Activated B cell treated with CpG ODN at 0.5 μM for 24 hours (primary cell): ENCODE measurements around the gene ADPRH. TPM values are rescaled to one million over a fixed set of nuclear protein-coding genes. Genes with fewer than 3 reads are reported as not detected.
"Not testable (repeated sequence)": the region's sequence is repeated elsewhere in the genome, so short reads cannot be mapped to it uniquely, and the experiment has no call there.

ENCODE experiments used
- ATAC-seq: fragments of 200-7000 bp; cut with Tn5 transposase; one replicate; pipeline ENCODE4 v1.10.0; 2021; ENCODE audit warnings: low read depth, mild to moderate bottlenecking, moderate library complexity
- CTCF ChIA-PET: fragments of 350-600 bp; sonication (Branson Sonifier 250); formaldehyde crosslinking; loops from one replicate; lab custom pipeline; 2021; ENCODE audit warnings: antibody characterized with exemption; lab: Charles Lee
- POLR2A ChIA-PET: fragments of 350-600 bp; sonication (Branson Sonifier 250); formaldehyde crosslinking; loops from one replicate; lab custom pipeline; 2021; ENCODE audit warnings: antibody characterized with exemption; lab: Charles Lee
- DNase-seq: peaks from one replicate; pipeline ENCODE4 v3.0.0; 2022
- H3K27ac Mint-ChIP-seq: one replicate; pipeline ENCODE4 v1.8.0; 2020; ENCODE audit warnings: mixed read lengths
- H3K27me3 Mint-ChIP-seq: one replicate; pipeline ENCODE4 v1.8.0; 2021; ENCODE audit warnings: mixed read lengths
- H3K36me3 Mint-ChIP-seq: one replicate; pipeline ENCODE4 v1.8.0; 2021; ENCODE audit warnings: low read depth, mixed read lengths
- H3K4me1 Mint-ChIP-seq: one replicate; pipeline ENCODE4 v1.8.0; 2021; ENCODE audit warnings: mixed read lengths
- H3K4me3 Mint-ChIP-seq: one replicate; pipeline ENCODE4 v1.8.0; 2020; ENCODE audit warnings: mild to moderate bottlenecking, mixed read lengths
- H3K9me3 Mint-ChIP-seq: one replicate; pipeline ENCODE4 v1.8.0; 2020; ENCODE audit warnings: mixed read lengths
- intact Hi-C: fragments of 100-400 bp; cut with micrococcal nuclease; formaldehyde crosslinking; loops from one replicate; pipeline ENCODE4 v1.15.1; 2024
- total RNA-seq: library from RNA; stranded (reverse); gene quantifications from 2 replicates; pipeline ENCODE4 v1.2.3, GENCODE V29; 2022
- TF ChIP-seq, protein P1 (sequence below): fragments of 200-600 bp; IDR thresholded peaks from one replicate; pipeline ENCODE4 v1.8.0; 2022; ENCODE audit warnings: antibody characterized with exemption, mild to moderate bottlenecking

ADPRH gene
- total RNA-seq, 1 donor from 2014 or later = 41.2 TPM

DNA sequence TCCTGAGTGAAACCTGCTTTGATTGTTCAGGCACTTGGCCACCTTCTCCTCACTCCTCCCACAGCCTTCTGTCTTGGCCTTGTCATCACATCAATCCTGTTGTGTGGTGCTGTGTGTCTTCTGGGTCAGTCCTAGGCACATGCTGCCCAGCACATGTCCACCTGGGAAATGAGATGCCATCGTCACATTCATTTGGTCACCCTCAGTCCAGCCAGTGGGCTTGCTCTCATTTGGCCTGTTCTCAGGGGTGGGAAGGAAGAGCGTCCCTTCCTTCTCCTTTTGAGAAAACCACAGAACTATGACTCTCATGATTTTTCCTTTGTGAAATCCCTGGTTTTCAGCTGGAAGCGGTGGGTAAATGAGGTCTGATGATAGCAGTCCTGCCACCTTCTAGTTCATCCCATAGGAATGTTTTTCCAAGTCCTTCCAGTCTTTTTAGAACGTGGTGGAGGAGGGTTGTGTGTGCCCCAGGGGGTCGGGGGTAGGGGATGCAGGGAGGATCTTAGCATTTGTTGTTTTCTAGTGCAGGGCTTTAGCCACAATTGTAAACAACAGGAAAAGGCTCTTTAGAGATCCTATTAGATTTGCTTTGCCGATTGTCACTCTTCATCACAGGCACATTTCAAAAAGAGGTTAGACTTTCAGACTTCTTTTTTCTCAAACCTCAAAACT is 9.9 kb downstream of the ADPRH start:
- TF ChIP-seq, protein P1, sequence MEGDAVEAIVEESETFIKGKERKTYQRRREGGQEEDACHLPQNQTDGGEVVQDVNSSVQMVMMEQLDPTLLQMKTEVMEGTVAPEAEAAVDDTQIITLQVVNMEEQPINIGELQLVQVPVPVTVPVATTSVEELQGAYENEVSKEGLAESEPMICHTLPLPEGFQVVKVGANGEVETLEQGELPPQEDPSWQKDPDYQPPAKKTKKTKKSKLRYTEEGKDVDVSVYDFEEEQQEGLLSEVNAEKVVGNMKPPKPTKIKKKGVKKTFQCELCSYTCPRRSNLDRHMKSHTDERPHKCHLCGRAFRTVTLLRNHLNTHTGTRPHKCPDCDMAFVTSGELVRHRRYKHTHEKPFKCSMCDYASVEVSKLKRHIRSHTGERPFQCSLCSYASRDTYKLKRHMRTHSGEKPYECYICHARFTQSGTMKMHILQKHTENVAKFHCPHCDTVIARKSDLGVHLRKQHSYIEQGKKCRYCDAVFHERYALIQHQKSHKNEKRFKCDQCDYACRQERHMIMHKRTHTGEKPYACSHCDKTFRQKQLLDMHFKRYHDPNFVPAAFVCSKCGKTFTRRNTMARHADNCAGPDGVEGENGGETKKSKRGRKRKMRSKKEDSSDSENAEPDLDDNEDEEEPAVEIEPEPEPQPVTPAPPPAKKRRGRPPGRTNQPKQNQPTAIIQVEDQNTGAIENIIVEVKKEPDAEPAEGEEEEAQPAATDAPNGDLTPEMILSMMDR = no peak
- Mint-ChIP-seq H3K9me3 (no peaks in the 10 kb centered on the region), H3K4me1 (peaks cover 34% of the 10 kb centered on the region), H3K36me3 (peaks cover 43% of the 10 kb centered on the region), H3K4me3 (no peak overlapping the region), H3K27ac (peak overlapping the region; percentile 14), H3K27me3 (no peaks in the 10 kb centered on the region)
- intact Hi-C loops = no loop called here
- CTCF ChIA-PET = no interaction called here
- DNase-seq = no peak
- POLR2A ChIA-PET = interaction anchor here (0.9 to 2.1 kb wide), 5 partner anchors 9 to 49 kb away, joined by 3 to 11 read pairs (median 3); partner anchors contain the start of gene ADPRH
- ATAC-seq = no peak

DNA sequence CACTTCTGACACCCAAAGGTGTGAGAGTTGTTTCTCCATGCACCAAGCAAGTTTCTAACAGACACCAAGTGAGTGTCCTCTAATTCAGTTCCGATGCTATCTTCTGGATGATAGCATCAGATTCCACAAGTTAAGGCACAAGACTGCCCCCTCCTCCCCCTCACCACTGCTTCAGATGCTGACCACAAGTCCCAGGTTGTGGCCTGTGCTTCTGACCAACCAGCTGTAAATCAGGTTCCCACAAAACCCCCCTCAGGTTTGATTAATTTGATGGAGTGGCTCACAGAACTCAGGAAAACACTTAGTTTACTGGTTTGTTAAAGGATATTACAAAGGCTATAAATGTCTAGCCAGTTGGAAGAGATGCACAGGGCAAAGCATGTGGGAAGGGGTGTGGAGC is 11.4 kb downstream of the ADPRH start:
- peaks cover 35% of the 10 kb centered on the region for H3K36me3 Mint-ChIP-seq
- intact Hi-C loops = no loop called here
- peaks cover 35% of the 10 kb centered on the region for H3K4me1 Mint-ChIP-seq
- H3K27ac Mint-ChIP-seq = no peak overlapping the region
- ATAC-seq (no peak), DNase-seq (no peak)
- H3K27me3 Mint-ChIP-seq = no peaks in the 10 kb centered on the region
- POLR2A ChIA-PET = interaction anchor here (1.2 to 1.5 kb wide), 2 partner anchors 10 to 47 kb away, joined by 3 to 6 read pairs; no protein-coding TSS in a partner anchor
- H3K9me3 Mint-ChIP-seq = no peaks in the 10 kb centered on the region
- TF ChIP-seq, protein P1 = no peak
- H3K4me3 Mint-ChIP-seq = no peak overlapping the region
- CTCF ChIA-PET = interaction anchor here (1.2 kb wide), 1 partner anchor 10 kb away, joined by 3 read pairs; no protein-coding TSS in a partner anchor

DNA sequence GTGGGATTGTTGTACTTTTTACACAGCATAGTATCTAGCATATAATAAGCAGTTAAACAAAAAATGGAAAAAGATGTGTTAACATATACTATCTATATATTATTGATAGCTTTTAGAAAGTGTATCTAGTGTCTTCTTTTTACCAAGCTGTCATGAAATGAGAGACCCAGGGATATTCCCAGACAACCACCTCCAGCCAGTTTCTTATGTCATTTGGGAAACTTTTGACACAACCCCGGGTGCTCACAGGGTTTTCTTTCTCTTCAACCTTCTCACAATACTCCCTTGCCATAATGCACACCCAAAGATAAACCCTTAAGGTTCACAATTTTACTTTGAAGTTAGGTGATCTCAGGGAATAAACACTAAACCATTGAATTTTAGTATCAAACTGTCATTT is 13.6 kb downstream of the ADPRH start:
- H3K9me3 Mint-ChIP-seq = no peaks in the 10 kb centered on the region
- no peak overlapping the region for H3K27ac Mint-ChIP-seq
- H3K4me3 Mint-ChIP-seq = no peak overlapping the region
- CTCF ChIA-PET = no interaction called here
- DNase-seq = no peak
- no peak for ATAC-seq
- TF ChIP-seq, protein P1 = no peak
- peaks cover 39% of the 10 kb centered on the region for H3K4me1 Mint-ChIP-seq
- intact Hi-C loops = no loop called here
- no peaks in the 10 kb centered on the region for H3K27me3 Mint-ChIP-seq
- POLR2A ChIA-PET = no interaction called here
- H3K36me3 Mint-ChIP-seq = peaks cover 19% of the 10 kb centered on the region

DNA sequence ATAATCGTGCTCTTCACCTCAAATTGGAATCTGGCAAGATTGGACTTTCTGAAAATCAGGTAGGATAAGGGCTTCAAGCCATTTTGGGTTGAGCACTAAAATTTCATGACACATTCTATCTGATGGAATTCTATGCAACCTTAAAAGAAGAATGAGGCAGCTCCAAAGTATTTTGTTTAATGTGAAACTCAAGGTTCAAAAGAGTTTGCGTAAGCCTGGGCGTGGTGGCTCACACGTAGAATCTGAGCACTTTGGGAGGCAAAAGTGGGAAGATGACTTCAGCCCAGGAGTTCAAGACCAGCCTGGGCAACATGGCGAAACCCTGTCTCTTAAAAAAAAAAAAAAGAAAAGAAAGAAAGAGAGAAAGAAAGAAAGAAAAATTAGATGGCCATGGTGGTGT is 14.8 kb downstream of the ADPRH start:
- H3K36me3 Mint-ChIP-seq = peaks cover 12% of the 10 kb centered on the region
- DNase-seq (no peak), ATAC-seq (no peak)
- H3K4me1 Mint-ChIP-seq = peaks cover 38% of the 10 kb centered on the region
- no peak overlapping the region for H3K27ac Mint-ChIP-seq
- no peak overlapping the region for H3K4me3 Mint-ChIP-seq
- H3K27me3 Mint-ChIP-seq = no peaks in the 10 kb centered on the region
- no peaks in the 10 kb centered on the region for H3K9me3 Mint-ChIP-seq
- CTCF ChIA-PET = no interaction called here
- intact Hi-C loops = no loop called here
- POLR2A ChIA-PET = no interaction called here
- TF ChIP-seq, protein P1 = no peak

DNA sequence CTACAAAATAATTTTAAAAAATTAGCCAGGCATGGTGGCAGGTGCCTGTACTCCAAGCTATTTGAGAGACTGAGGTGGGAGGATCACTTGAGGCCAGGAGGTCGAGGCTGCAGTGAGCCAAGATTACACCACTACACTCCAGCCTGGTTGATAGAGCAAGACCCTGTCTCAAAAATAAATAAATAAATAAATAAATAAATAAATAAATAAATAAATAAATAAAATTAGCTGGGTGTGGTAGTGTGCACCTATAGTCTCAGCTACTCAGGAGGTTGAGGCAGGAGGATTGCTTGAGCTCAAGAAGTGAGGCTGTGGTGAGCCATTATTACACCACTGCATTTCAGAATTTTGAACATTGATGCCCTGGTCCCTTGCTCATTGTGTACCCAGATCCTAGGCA is 15.6 kb downstream of the ADPRH start:
- intact Hi-C loops, DNase-seq, H3K4me3 Mint-ChIP-seq, CTCF ChIA-PET, H3K27me3 Mint-ChIP-seq, H3K9me3 Mint-ChIP-seq, POLR2A ChIA-PET, H3K36me3 Mint-ChIP-seq, H3K27ac Mint-ChIP-seq, ATAC-seq: not testable (repeated sequence)
- peaks cover 36% of the 10 kb centered on the region for H3K4me1 Mint-ChIP-seq
